ENCODE measurements around the gene ASH1L. TPM values are rescaled to one million over a fixed set of nuclear protein-coding genes. Genes with fewer than 3 reads are reported as not detected.
"Not testable (repeated sequence)": the region's sequence is repeated elsewhere in the genome, so short reads cannot be mapped to it uniquely, and the experiment has no call there.

Gene ASH1L
- total RNA-seq, 4 donors from 2014 or later, result 43.7 to 57.1 (median 52.0) TPM

DNA sequence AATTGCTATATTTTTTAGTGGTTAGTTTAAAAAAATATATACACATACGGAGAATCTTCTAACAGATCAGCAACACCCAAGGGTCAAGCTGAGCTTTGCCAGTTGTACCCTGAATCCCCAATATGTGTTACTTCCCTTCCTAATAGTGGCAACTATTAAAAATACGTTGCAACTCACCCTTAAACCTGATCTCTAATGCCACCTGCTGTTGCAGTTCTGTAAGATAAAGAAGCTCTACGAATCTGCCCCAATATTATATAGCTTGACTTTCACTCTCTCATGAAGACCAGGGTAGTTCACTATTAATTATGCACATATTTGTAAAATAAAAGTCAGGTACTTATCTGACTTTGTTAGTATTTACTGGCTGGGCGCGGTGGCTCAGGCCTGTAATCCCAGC lies 58.4 kb downstream of the ASH1L start:
- TF ChIP-seq, protein P1, sequence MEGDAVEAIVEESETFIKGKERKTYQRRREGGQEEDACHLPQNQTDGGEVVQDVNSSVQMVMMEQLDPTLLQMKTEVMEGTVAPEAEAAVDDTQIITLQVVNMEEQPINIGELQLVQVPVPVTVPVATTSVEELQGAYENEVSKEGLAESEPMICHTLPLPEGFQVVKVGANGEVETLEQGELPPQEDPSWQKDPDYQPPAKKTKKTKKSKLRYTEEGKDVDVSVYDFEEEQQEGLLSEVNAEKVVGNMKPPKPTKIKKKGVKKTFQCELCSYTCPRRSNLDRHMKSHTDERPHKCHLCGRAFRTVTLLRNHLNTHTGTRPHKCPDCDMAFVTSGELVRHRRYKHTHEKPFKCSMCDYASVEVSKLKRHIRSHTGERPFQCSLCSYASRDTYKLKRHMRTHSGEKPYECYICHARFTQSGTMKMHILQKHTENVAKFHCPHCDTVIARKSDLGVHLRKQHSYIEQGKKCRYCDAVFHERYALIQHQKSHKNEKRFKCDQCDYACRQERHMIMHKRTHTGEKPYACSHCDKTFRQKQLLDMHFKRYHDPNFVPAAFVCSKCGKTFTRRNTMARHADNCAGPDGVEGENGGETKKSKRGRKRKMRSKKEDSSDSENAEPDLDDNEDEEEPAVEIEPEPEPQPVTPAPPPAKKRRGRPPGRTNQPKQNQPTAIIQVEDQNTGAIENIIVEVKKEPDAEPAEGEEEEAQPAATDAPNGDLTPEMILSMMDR (IDR thresholded peaks at IDR 0.05 in 4 of 5, conservative IDR thresholded peaks at IDR 0.05 in 1 of 5), result peak in 1 of 5 experiments; percentile 28
- TF ChIP-seq POLR2A (IDR thresholded peaks at IDR 0.05), result no peak
- H3K27ac ChIP-seq, result no peak overlapping the region
- ATAC-seq, result peak in 1 of 2 donors; percentile 65
- intact Hi-C loops (cut with DNase I; ENCODE audit: low total_unique reads) (no loop called here), in situ Hi-C loops (cut with MboI; ENCODE audit: low sequenced_read_pairs in 4 of 4) (no loop called here)
- no peak for DNase-seq
- peaks cover 38 to 50% of the 10 kb centered on the region in 2 donors for H3K4me1 ChIP-seq
- H3K36me3 ChIP-seq, result no peaks in the 10 kb centered on the region
- no peaks in the 10 kb centered on the region for H3K27me3 ChIP-seq
- H3K4me3 ChIP-seq, result no peak overlapping the region
- H3K9me3 ChIP-seq, result no peaks in the 10 kb centered on the region

- Histone ChIP-seq H3K36me3 (no peaks in the 10 kb centered on the region), H3K4me1 (peaks cover 25 to 33% of the 10 kb centered on the region in 2 donors), H3K27me3 (no peaks in the 10 kb centered on the region), H3K4me3 (no peak overlapping the region), H3K27ac (no peak overlapping the region), H3K9me3 (no peaks in the 10 kb centered on the region)
- DNase-seq (no peak), ATAC-seq (no peak)
- intact Hi-C loops (cut with DNase I; ENCODE audit: low total_unique reads) (no loop called here), in situ Hi-C loops (cut with MboI; ENCODE audit: low sequenced_read_pairs in 4 of 4) (no loop called here)
- no peak for TF ChIP-seq POLR2A (IDR thresholded peaks at IDR 0.05)
- TF ChIP-seq, protein P1 (IDR thresholded peaks at IDR 0.05 in 4 of 5, conservative IDR thresholded peaks at IDR 0.05 in 1 of 5), result no peak
These were observed 62.5 kb downstream of the ASH1L start for GRCh38 chr1:155499953-155500639.

DNA sequence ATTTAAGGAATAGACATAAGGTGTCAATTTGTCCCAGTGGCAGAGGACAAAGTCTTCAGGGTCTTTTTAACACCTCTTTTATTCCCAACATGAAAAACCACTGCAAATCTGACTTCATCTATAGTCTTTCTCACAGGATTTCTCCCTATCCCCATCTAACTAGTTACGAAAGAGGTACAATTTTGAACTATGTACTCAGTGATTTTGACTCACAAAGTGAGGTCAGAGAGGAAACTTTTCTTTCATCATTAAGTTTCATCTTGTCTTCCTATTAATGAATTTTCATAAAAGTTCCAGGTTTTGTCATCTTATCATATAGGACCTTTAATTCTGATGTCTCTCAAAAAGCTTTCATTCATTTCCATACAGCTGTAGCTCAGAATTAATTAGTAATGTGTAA lies 63.3 kb downstream of the ASH1L start:
- no peaks in the 10 kb centered on the region for H3K9me3 ChIP-seq
- DNase-seq (no peak), ATAC-seq (no peak)
- H3K36me3 ChIP-seq, result no peaks in the 10 kb centered on the region
- no peaks in the 10 kb centered on the region for H3K27me3 ChIP-seq
- H3K4me1 ChIP-seq, result peaks cover 30 to 35% of the 10 kb centered on the region in 2 donors
- no peak overlapping the region for H3K27ac ChIP-seq
- H3K4me3 ChIP-seq, result no peak overlapping the region
- TF ChIP-seq, protein P1 (IDR thresholded peaks at IDR 0.05 in 4 of 5, conservative IDR thresholded peaks at IDR 0.05 in 1 of 5), result no peak
- no peak for TF ChIP-seq POLR2A (IDR thresholded peaks at IDR 0.05)
- intact Hi-C loops (cut with DNase I; ENCODE audit: low total_unique reads) (no loop called here), in situ Hi-C loops (cut with MboI; ENCODE audit: low sequenced_read_pairs in 4 of 4) (no loop called here)

DNA sequence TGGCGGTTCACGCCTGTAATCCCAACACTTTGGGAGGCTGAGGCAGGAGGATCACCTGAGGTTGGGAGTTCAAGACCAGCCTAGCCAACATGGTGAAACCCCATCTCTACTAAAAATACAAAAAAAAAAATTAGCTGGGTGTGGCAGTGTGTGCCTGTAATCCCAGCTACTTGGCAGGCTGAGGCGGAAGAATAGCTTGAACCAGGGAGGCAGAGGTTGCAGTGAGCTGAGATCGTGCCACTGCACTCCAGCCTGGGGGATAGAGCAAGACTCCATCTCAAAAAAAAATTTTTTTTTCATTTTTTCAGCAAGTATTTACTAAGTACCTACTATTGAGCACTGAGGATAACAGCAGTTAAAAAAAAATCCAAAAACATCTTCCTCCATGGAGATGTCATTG lies 69.0 kb downstream of the ASH1L start:
- H3K36me3 ChIP-seq; DNase-seq; H3K9me3 ChIP-seq; intact Hi-C loops (cut with DNase I; ENCODE audit: low total_unique reads); ATAC-seq; H3K4me3 ChIP-seq; in situ Hi-C loops (cut with MboI; ENCODE audit: low sequenced_read_pairs in 4 of 4); H3K27ac ChIP-seq; H3K27me3 ChIP-seq: not testable (repeated sequence)
- H3K4me1 ChIP-seq, result peaks cover 15 to 16% of the 10 kb centered on the region in 2 donors

DNA sequence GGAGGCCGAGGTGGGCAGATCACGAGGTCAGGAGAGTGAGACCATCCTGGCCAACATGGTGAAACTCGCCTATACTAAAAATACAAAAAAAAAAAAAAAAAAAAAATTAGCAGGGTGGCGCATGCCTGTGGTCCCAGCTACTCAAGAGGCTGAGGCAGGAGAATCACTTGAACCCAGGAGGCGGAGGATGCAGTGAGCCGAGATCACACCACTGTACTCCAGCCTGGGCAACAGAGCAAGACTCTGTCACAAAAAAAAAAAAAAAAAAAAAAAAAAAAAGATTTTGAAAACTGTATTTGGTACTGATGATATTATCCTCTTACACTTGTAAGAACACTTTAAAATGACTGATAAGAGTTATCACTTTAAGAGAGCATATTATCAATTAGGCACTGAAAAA lies 74.2 kb downstream of the ASH1L start:
- in situ Hi-C loops (cut with MboI; ENCODE audit: low sequenced_read_pairs in 4 of 4), result not testable (repeated sequence)

DNA sequence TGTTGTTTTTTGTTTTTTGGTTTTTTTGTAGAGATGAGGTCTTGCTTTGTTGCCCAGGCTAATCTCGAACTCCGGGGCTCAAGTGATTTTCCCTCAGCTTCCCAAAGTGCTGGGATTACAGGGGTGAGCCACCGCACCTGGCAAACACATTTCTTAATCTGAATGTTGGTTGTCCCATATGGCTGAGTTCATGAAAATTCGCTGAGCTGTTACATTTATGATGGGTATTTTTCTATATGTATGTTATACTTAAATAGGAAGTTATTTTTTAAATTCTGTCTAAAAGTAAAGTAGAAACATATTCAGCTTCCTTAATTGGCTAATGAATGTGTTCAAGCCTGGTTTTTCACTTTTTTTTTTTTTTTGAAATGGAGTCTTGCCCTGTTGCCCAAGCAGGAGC lies 75.1 kb downstream of the ASH1L start:
- ATAC-seq, result no peak
- no peak for TF ChIP-seq POLR2A (IDR thresholded peaks at IDR 0.05)
- TF ChIP-seq, protein P1 (IDR thresholded peaks at IDR 0.05 in 4 of 5, conservative IDR thresholded peaks at IDR 0.05 in 1 of 5), result no peak
- Histone ChIP-seq H3K9me3 (no peaks in the 10 kb centered on the region), H3K36me3 (no peaks in the 10 kb centered on the region), H3K27ac (no peak overlapping the region), H3K4me1 (no peaks in the 10 kb centered on the region), H3K4me3 (no peak overlapping the region), H3K27me3 (no peaks in the 10 kb centered on the region)
- no peak for DNase-seq
- in situ Hi-C loops (cut with MboI; ENCODE audit: low sequenced_read_pairs in 4 of 4), result no loop called here
- intact Hi-C loops (cut with DNase I; ENCODE audit: low total_unique reads), result no loop called here

More for the DNA sequence above, 74.2 kb downstream of the ASH1L start:
- H3K9me3 ChIP-seq; intact Hi-C loops (cut with DNase I; ENCODE audit: low total_unique reads); ATAC-seq; H3K4me3 ChIP-seq; H3K27ac ChIP-seq; H3K27me3 ChIP-seq; H3K36me3 ChIP-seq; H3K4me1 ChIP-seq; DNase-seq: not testable (repeated sequence)

- H3K4me1 ChIP-seq; intact Hi-C loops (cut with DNase I; ENCODE audit: low total_unique reads); H3K27me3 ChIP-seq; H3K36me3 ChIP-seq; ATAC-seq; H3K4me3 ChIP-seq; in situ Hi-C loops (cut with MboI; ENCODE audit: low sequenced_read_pairs in 4 of 4); H3K9me3 ChIP-seq; H3K27ac ChIP-seq; DNase-seq: not testable (repeated sequence)
These were observed 75.7 kb downstream of the ASH1L start for GRCh38 chr1:155486952-155487351.
